Muscle of arm (tissue), 12 donors: ENCODE results near the gene MYCBPAP. TPM values are rescaled to one million over a fixed set of nuclear protein-coding genes. Genes with fewer than 3 reads are reported as not detected.

Experiments used
- DNase-seq: peaks from one replicate; pipeline ENCODE4 v3.0.0-alpha.2; 2013
- polyA plus RNA-seq, 12 donors: library from polyadenylated mRNA; unstranded; fragments of 120-200 nt; gene quantifications; one replicate each; pipeline ENCODE4 v1.2.1, GENCODE V29; 2013; ENCODE audit not compliant: insufficient read length in 12 of 12

Gene MYCBPAP
- polyA plus RNA-seq, 12 donors = 0.44 to 2.5 (median 0.85) TPM; not detected in 2

GRCh38 chr17:50517504-50518383 is 9.5 kb downstream of the MYCBPAP start:
- DNase-seq = no peak

GRCh38 chr17:50518384-50519023 is 10.3 kb downstream of the MYCBPAP start:
- no peak for DNase-seq

GRCh38 chr17:50519141-50519834 is 11.0 kb downstream of the MYCBPAP start:
- no peak for DNase-seq

GRCh38 chr17:50520483-50520882 is 12.2 kb downstream of the MYCBPAP start:
- no peak for DNase-seq

GRCh38 chr17:50521514-50521913 is 13.3 kb downstream of the MYCBPAP start:
- DNase-seq = no peak

- no peak for DNase-seq
Measured at GRCh38 chr17:50522766-50523165, 14.5 kb downstream of the MYCBPAP start.

GRCh38 chr17:50523208-50523607 is 15.0 kb downstream of the MYCBPAP start:
- no peak for DNase-seq

GRCh38 chr17:50524838-50525237 is 16.6 kb downstream of the MYCBPAP start:
- DNase-seq = no peak

GRCh38 chr17:50527155-50527762 is 19.0 kb downstream of the MYCBPAP start:
- no peak for DNase-seq

GRCh38 chr17:50527949-50528474 is 19.8 kb downstream of the MYCBPAP start:
- no peak for DNase-seq

- no peak for DNase-seq
Measured at GRCh38 chr17:50529849-50530248, 21.6 kb downstream of the MYCBPAP start.

- DNase-seq = no peak
Measured at GRCh38 chr17:50531428-50532025, 23.3 kb downstream of the MYCBPAP start.

GRCh38 chr17:50532452-50533024 is 24.3 kb downstream of the MYCBPAP start, which contains the start of gene EPN3:
Gene EPN3, plus strand, starts transcription at chr17:50532735. Its CDS starts 3,822 bp downstream, at chr17:50536557.
- DNase-seq = no peak

- DNase-seq = no peak
Measured at GRCh38 chr17:50533185-50533584, 24.9 kb downstream of the MYCBPAP start.

GRCh38 chr17:50533720-50534148 is 25.5 kb downstream of the MYCBPAP start:
- no peak for DNase-seq

GRCh38 chr17:50534222-50534978 is 26.2 kb downstream of the MYCBPAP start:
- DNase-seq = no peak

- no peak for DNase-seq
Measured at GRCh38 chr17:50534979-50535326, 26.7 kb downstream of the MYCBPAP start.

- no peak for DNase-seq
Measured at GRCh38 chr17:50535407-50535806, 27.2 kb downstream of the MYCBPAP start.

- no peak for DNase-seq
Measured at GRCh38 chr17:50536683-50537646, 28.7 kb downstream of the MYCBPAP start.
